Neural progenitor cell (in vitro differentiated cells): ENCODE results near the gene ZBED5.

Experiments
- EZH2phosphoT487 ChIP-seq: fragments of 200-600 bp; sonication (generic); IDR thresholded peaks from 2 replicates; pipeline ENCODE4 v1.6.1; 2017; ENCODE audit warnings: antibody characterized with exemption
- TF ChIP-seq, protein P1 (sequence below): fragments of 200-600 bp; sonication (generic); IDR thresholded peaks from 2 replicates; pipeline ENCODE4 v1.5.1; 2017; ENCODE audit warnings: antibody characterized with exemption, mild to moderate bottlenecking

- TF ChIP-seq, protein P1, sequence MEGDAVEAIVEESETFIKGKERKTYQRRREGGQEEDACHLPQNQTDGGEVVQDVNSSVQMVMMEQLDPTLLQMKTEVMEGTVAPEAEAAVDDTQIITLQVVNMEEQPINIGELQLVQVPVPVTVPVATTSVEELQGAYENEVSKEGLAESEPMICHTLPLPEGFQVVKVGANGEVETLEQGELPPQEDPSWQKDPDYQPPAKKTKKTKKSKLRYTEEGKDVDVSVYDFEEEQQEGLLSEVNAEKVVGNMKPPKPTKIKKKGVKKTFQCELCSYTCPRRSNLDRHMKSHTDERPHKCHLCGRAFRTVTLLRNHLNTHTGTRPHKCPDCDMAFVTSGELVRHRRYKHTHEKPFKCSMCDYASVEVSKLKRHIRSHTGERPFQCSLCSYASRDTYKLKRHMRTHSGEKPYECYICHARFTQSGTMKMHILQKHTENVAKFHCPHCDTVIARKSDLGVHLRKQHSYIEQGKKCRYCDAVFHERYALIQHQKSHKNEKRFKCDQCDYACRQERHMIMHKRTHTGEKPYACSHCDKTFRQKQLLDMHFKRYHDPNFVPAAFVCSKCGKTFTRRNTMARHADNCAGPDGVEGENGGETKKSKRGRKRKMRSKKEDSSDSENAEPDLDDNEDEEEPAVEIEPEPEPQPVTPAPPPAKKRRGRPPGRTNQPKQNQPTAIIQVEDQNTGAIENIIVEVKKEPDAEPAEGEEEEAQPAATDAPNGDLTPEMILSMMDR = no peak
- no peak for TF ChIP-seq EZH2phosphoT487
Observed at GRCh38 chr11:10838881-10839280, 19.0 kb downstream of the ZBED5 start.
